ENCODE measurements around the gene CRYGA.
"Not testable (repeated sequence)": the region's sequence is repeated elsewhere in the genome, so short reads cannot be mapped to it uniquely, and the experiment has no call there.

Gene CRYGA

GRCh38 chr2:208156439-208156838 is 7.0 kb downstream of the CRYGA start:
- no peak for DNase-seq

- DNase-seq, result no peak
Observed at GRCh38 chr2:208153156-208153555, 10.2 kb downstream of the CRYGA start.

GRCh38 chr2:208150956-208151355 is 12.4 kb downstream of the CRYGA start:
- peak; percentile 66 for DNase-seq

GRCh38 chr2:208150094-208150493 is 13.3 kb downstream of the CRYGA start:
- DNase-seq, result no peak

- no peak for DNase-seq
Observed at GRCh38 chr2:208148803-208149202, 14.6 kb downstream of the CRYGA start.

- no peak for DNase-seq
Observed at GRCh38 chr2:208147759-208148158, 15.6 kb downstream of the CRYGA start.

GRCh38 chr2:208147008-208147407 is 16.4 kb downstream of the CRYGA start:
- no peak for DNase-seq

GRCh38 chr2:208146006-208146405 is 17.4 kb downstream of the CRYGA start, which contains the start of gene CRYGB:
Gene CRYGB (minus strand): TSS chr2:208146158. CDS start chr2:208146120, 38 bp downstream.
- DNase-seq, result no peak

GRCh38 chr2:208142925-208143799 is 20.2 kb downstream of the CRYGA start:
- no peak for DNase-seq

GRCh38 chr2:208142240-208142924 is 21.0 kb downstream of the CRYGA start:
- DNase-seq, result no peak

GRCh38 chr2:208139447-208139846 is 23.9 kb downstream of the CRYGA start:
- no peak for DNase-seq

- DNase-seq, result not testable (repeated sequence)
Observed at GRCh38 chr2:208138334-208138733, 25.1 kb downstream of the CRYGA start.

GRCh38 chr2:208136716-208137094 is 26.7 kb downstream of the CRYGA start:
- DNase-seq, result no peak

GRCh38 chr2:208135794-208136715 is 27.3 kb downstream of the CRYGA start:
- DNase-seq, result no peak

- peak; percentile 63 for DNase-seq
Observed at GRCh38 chr2:208134928-208135586, 28.3 kb downstream of the CRYGA start.

GRCh38 chr2:208130712-208131110 is 32.7 kb downstream of the CRYGA start:
- no peak for DNase-seq

GRCh38 chr2:208129744-208130711 is 33.4 kb downstream of the CRYGA start, which contains the start of gene CRYGC:
Gene CRYGC (minus strand): TSS chr2:208129828. CDS start chr2:208129792, 36 bp downstream.
- DNase-seq, result no peak

- no peak for DNase-seq
Observed at GRCh38 chr2:208128136-208128535, 35.3 kb downstream of the CRYGA start.

- DNase-seq, result no peak
Observed at GRCh38 chr2:208127090-208127489, 36.3 kb downstream of the CRYGA start.

- DNase-seq, result no peak
Observed at GRCh38 chr2:208125251-208125650, 38.1 kb downstream of the CRYGA start.
